ENCODE measurements around the gene SLC49A3. TPM values are rescaled to one million over a fixed set of nuclear protein-coding genes. Genes with fewer than 3 reads are reported as not detected.

SLC49A3 gene
- total and polyA plus RNA-seq, 10 of the 15 experiments (the other 5 are each of a cell fraction or from before 2014, with no cell fraction given) = 0.09 to 0.85 (median 0.18) TPM; not detected in 4

GRCh38 chr4:685679-686412, 3.1 kb downstream of the SLC49A3 start:
- in situ Hi-C loops (cut with MboI) = no loop called here
- Histone ChIP-seq H3K9me3 (replicated peaks; ENCODE audit: control insufficient read depth, insufficient read depth, low read length) (no peaks in the 10 kb centered on the region), H4K20me1 (ENCODE audit: control insufficient read depth, insufficient read depth) (no peaks in the 10 kb centered on the region), H3K9ac (ENCODE audit: control insufficient read depth, insufficient read depth, low read length) (no peak overlapping the region), H3K79me2 (ENCODE audit: control insufficient read depth, insufficient read depth, low read length) (no peaks in the 10 kb centered on the region), H2AFZ (ENCODE audit: control insufficient read depth, low read depth, low read length) (no peak overlapping the region), H3K27me3 (replicated peaks in 1 of 2; ENCODE audit: control insufficient read depth in 2 of 2, insufficient read depth in 2 of 2, low read length in 1 of 2) (no peaks in the 10 kb centered on the region), H3K4me3 (no peak overlapping the region), H3K36me3 (ENCODE audit: control insufficient read depth in 2 of 2, insufficient read depth in 2 of 2, low read length in 1 of 2) (no peaks in the 10 kb centered on the region), H3K27ac (ENCODE audit: control insufficient read depth, insufficient read depth) (no peak overlapping the region), H3K4me1 (ENCODE audit: control insufficient read depth, insufficient read depth, low read length) (peaks cover 13% of the 10 kb centered on the region), H3K4me2 (ENCODE audit: control insufficient read depth, insufficient read depth) (no peak overlapping the region)
- POLR2A ChIA-PET = no interaction called here
- CTCF ChIA-PET = no interaction called here
- SMC1A ChIA-PET (ENCODE audit: uncharacterized antibody, unreplicated experiment) = no interaction called here
- intact Hi-C loops (cut with micrococcal nuclease; ENCODE audit: unreplicated experiment) = no loop called here
- DNase-seq (ENCODE audit: low read depth, low spot score) (no peak), FAIRE-seq (no peak), ATAC-seq (no peak)
- WGBS (ENCODE audit: insufficient coverage, insufficient replicate concordance, low lambda C conversion rate, missing lambda C conversion rate) = 75% methylated on average over 37 of the region's 37 CpGs
- TF ChIP-seq, protein P1, sequence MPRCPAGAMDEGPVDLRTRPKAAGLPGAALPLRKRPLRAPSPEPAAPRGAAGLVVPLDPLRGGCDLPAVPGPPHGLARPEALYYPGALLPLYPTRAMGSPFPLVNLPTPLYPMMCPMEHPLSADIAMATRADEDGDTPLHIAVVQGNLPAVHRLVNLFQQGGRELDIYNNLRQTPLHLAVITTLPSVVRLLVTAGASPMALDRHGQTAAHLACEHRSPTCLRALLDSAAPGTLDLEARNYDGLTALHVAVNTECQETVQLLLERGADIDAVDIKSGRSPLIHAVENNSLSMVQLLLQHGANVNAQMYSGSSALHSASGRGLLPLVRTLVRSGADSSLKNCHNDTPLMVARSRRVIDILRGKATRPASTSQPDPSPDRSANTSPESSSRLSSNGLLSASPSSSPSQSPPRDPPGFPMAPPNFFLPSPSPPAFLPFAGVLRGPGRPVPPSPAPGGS (IDR thresholded peaks at IDR 0.05; ENCODE audit: borderline replicate concordance, insufficient read depth, low read depth, low read length, poor library complexity, severe bottlenecking) = peak; percentile 2
- TF ChIP-seq RFX5 (IDR thresholded peaks at IDR 0.05; ENCODE audit: low read depth, low read length) = no peak
- BruUV-seq (replicated peaks) = no TSS peak
- RAD21 ChIA-PET (ENCODE audit: unreplicated experiment) = no interaction called here

DNA sequence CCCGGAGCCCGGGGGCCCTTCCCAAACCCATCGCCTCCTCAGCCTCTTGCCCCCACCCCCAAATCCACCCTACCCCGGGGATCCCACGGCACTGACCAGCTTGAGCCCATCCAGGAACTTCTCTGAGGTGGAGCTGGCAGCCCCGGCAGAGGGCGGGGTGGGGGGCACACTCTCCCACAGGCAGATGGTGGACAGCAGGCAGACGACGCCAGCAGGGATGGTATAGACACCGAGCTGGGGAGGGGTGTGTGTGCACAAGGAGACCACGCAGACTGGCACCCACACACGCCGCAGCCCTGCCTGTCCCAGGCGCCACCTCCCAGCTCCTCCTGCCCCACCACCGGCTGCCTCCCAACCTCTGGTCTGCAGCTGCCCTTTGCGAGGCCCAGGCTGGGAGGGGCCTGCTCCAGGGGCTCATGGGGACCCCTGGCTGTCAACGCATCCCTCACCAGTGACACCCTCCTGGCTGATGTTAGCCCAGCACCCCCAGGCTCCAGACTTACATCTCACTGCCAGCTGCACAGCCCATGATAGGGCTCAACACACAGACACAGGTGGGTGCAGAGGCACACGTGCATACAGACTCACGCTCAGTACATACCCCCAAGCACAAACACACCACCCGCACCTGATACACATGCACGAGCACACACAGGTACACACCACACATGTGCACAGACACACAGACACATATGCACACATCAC, 4.2 kb downstream of the SLC49A3 start:
- Histone ChIP-seq H3K4me1 (ENCODE audit: control insufficient read depth, insufficient read depth, low read length) (peaks cover 17% of the 10 kb centered on the region), H4K20me1 (ENCODE audit: control insufficient read depth, insufficient read depth) (no peaks in the 10 kb centered on the region), H3K9me3 (replicated peaks; ENCODE audit: control insufficient read depth, insufficient read depth, low read length) (no peaks in the 10 kb centered on the region), H2AFZ (ENCODE audit: control insufficient read depth, low read depth, low read length) (no peak overlapping the region), H3K27ac (ENCODE audit: control insufficient read depth, insufficient read depth) (no peak overlapping the region), H3K4me2 (ENCODE audit: control insufficient read depth, insufficient read depth) (no peak overlapping the region), H3K36me3 (ENCODE audit: control insufficient read depth in 2 of 2, insufficient read depth in 2 of 2, low read length in 1 of 2) (no peaks in the 10 kb centered on the region), H3K4me3 (no peak overlapping the region), H3K9ac (ENCODE audit: control insufficient read depth, insufficient read depth, low read length) (no peak overlapping the region), H3K27me3 (replicated peaks in 1 of 2; ENCODE audit: control insufficient read depth in 2 of 2, insufficient read depth in 2 of 2, low read length in 1 of 2) (no peaks in the 10 kb centered on the region), H3K79me2 (ENCODE audit: control insufficient read depth, insufficient read depth, low read length) (no peaks in the 10 kb centered on the region)
- no peak for FAIRE-seq
- DNase-seq (ENCODE audit: low read depth, low spot score) = no peak
- intact Hi-C loops (cut with micrococcal nuclease; ENCODE audit: unreplicated experiment) = no loop called here
- ATAC-seq = no peak
- ChIA-PET RAD21 (ENCODE audit: unreplicated experiment) (interaction anchor here (0.8 kb wide), 2 partner anchors 58 to 131 kb away, joined by 3 to 4 read pairs; no protein-coding TSS in a partner anchor), SMC1A (ENCODE audit: uncharacterized antibody, unreplicated experiment) (interaction anchor here (1.4 kb wide), 1 partner anchor 16 kb away, joined by 4 read pairs; no protein-coding TSS in a partner anchor), CTCF (interaction anchor here (1.2 to 1.7 kb wide), 4 partner anchors 9 to 302 kb away, joined by 3 to 8 read pairs (median 6); partner anchors contain the start of gene IDUA), POLR2A (no interaction called here)
- in situ Hi-C loops (cut with MboI) = no loop called here
- BruUV-seq (replicated peaks) = no TSS peak
- WGBS (ENCODE audit: insufficient coverage, insufficient replicate concordance, low lambda C conversion rate, missing lambda C conversion rate) = 43% methylated on average over 21 of the region's 21 CpGs
- no peak for TF ChIP-seq RCOR1 (conservative IDR thresholded peaks at IDR 0.05; ENCODE audit: low read depth, low read length)
- TF ChIP-seq, protein P2, sequence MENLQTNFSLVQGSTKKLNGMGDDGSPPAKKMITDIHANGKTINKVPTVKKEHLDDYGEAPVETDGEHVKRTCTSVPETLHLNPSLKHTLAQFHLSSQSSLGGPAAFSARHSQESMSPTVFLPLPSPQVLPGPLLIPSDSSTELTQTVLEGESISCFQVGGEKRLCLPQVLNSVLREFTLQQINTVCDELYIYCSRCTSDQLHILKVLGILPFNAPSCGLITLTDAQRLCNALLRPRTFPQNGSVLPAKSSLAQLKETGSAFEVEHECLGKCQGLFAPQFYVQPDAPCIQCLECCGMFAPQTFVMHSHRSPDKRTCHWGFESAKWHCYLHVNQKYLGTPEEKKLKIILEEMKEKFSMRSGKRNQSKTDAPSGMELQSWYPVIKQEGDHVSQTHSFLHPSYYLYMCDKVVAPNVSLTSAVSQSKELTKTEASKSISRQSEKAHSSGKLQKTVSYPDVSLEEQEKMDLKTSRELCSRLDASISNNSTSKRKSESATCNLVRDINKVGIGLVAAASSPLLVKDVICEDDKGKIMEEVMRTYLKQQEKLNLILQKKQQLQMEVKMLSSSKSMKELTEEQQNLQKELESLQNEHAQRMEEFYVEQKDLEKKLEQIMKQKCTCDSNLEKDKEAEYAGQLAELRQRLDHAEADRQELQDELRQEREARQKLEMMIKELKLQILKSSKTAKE (IDR thresholded peaks at IDR 0.05; ENCODE audit: low read depth, poor library complexity, severe bottlenecking) = no peak
- TF ChIP-seq CHD1 (IDR thresholded peaks at IDR 0.05; ENCODE audit: low read depth, low read length) = no peak
- no peak for TF ChIP-seq FOXK2 (IDR thresholded peaks at IDR 0.05)
- TF ChIP-seq RFX5 (IDR thresholded peaks at IDR 0.05; ENCODE audit: low read depth, low read length) = no peak
- TF ChIP-seq POLR2A (IDR thresholded peaks at IDR 0.05; ENCODE audit: low read depth, low read length) = no peak
- no peak for TF ChIP-seq CTCF (IDR thresholded peaks at IDR 0.05 in 2 of 3, conservative IDR thresholded peaks at IDR 0.05 in 1 of 3; ENCODE audit: control insufficient read depth in 2 of 3, extremely low read depth in 1 of 3, insufficient read depth in 1 of 3, low read depth in 3 of 3, low read length in 3 of 3)
- no peak for TF ChIP-seq MXI1 (IDR thresholded peaks at IDR 0.05; ENCODE audit: low read depth, low read length)
- no peak for TF ChIP-seq IRF4 (IDR thresholded peaks at IDR 0.05; ENCODE audit: low read depth, low read length)

All from GM12878 (cell line).